NCI-H2227 treated with DMSO at 0.1 percent for 48 hours (cell line): ENCODE measurements around the gene MARS2.
"Not testable (repeated sequence)": the region's sequence is repeated elsewhere in the genome, so short reads cannot be mapped to it uniquely, and the experiment has no call there.

Source experiments
- DNase-seq: peaks from one replicate; lab custom pipeline; 2025; lab: John Stamatoyannopoulos, UW

The MARS2 gene

GRCh38 chr2:197705121-197705911 is at the start of gene MARS2:
TSS of gene MARS2 (plus strand) at chr2:197705369. CDS start at chr2:197705406, 37 bp downstream.
- DNase-seq: peak; percentile 97

- no peak for DNase-seq
These were observed 47.6 kb upstream of the MARS2 start for GRCh38 chr2:197657562-197657961.

- DNase-seq: no peak
These were observed 43.5 kb upstream of the MARS2 start for GRCh38 chr2:197661626-197662025.

- no peak for DNase-seq
These were observed 38.9 kb upstream of the MARS2 start for GRCh38 chr2:197666277-197666676.

- DNase-seq: no peak
These were observed 36.9 kb upstream of the MARS2 start for GRCh38 chr2:197668296-197668695.

- no peak for DNase-seq
These were observed 36.1 kb upstream of the MARS2 start for GRCh38 chr2:197669077-197669476.

GRCh38 chr2:197672371-197672893 is 32.7 kb upstream of the MARS2 start:
- DNase-seq: no peak

- no peak for DNase-seq
These were observed 32.1 kb upstream of the MARS2 start for GRCh38 chr2:197673106-197673505.

GRCh38 chr2:197673606-197674005 is 31.6 kb upstream of the MARS2 start:
- DNase-seq: no peak

GRCh38 chr2:197674060-197674459 is 31.1 kb upstream of the MARS2 start:
- no peak for DNase-seq

- no peak for DNase-seq
These were observed 30.6 kb upstream of the MARS2 start for GRCh38 chr2:197674591-197674990.

GRCh38 chr2:197675246-197675645 is 29.9 kb upstream of the MARS2 start, which contains the start of gene RFTN2:
TSS of gene RFTN2 (minus strand) at chr2:197675587. CDS start at chr2:197675458, 129 bp downstream.
- no peak for DNase-seq

- no peak for DNase-seq
These were observed 29.4 kb upstream of the MARS2 start for GRCh38 chr2:197675711-197676188.

GRCh38 chr2:197677056-197677455 is 28.1 kb upstream of the MARS2 start:
- no peak for DNase-seq

- no peak for DNase-seq
These were observed 27.7 kb upstream of the MARS2 start for GRCh38 chr2:197677483-197677882.

- DNase-seq: not testable (repeated sequence)
These were observed 10.0 kb upstream of the MARS2 start for GRCh38 chr2:197695206-197695605.

- DNase-seq: not testable (repeated sequence)
These were observed 9.2 kb upstream of the MARS2 start for GRCh38 chr2:197695971-197696370.

- not testable (repeated sequence) for DNase-seq
These were observed 8.6 kb upstream of the MARS2 start for GRCh38 chr2:197696571-197696970.

- DNase-seq: not testable (repeated sequence)
These were observed 5.4 kb upstream of the MARS2 start for GRCh38 chr2:197699724-197700123.

- DNase-seq: no peak
These were observed 4.2 kb upstream of the MARS2 start for GRCh38 chr2:197700960-197701359.

- no peak for DNase-seq
These were observed 592 bp upstream of the MARS2 start for GRCh38 chr2:197704434-197705120.

GRCh38 chr2:197705912-197706838 is 1.0 kb downstream of the MARS2 start:
- no peak for DNase-seq
